ENCODE results near the gene PTCD2. TPM values are rescaled to one million over a fixed set of nuclear protein-coding genes. Genes with fewer than 3 reads are reported as not detected.

The PTCD2 gene
- total RNA-seq, 1 donor from 2014 or later: 3.4 TPM

DNA sequence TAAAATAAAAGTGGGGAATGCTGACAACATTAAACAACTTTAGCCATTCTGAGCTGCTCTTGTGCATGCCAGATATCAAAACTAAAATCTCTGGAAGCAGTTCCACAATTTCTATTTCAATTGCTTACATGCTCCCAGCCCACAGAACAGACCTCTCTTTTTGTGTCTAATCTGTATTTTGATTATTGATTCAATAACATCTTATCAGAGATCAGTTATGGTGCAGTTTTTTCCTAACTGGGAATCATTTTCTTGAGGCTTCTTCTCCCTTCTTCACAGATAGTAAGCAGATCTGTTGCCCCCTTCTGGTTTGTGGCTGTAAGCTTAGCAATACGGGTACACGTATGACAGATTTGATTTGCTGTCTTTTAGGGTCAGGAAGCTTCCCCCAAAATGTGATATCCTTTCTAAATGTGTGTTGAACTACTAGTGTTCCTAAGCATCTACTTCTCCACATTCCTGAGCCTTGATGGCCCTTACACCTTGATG is 39.5 kb upstream of the PTCD2 start:
- Histone ChIP-seq H3K27me3 (ENCODE audit: control insufficient read depth, insufficient read depth, low read length) (no peaks in the 10 kb centered on the region), H3K4me3 (ENCODE audit: low read depth, low read length) (no peak overlapping the region), H3K36me3 (ENCODE audit: control insufficient read depth, insufficient read depth, low read length) (peaks cover 4% of the 10 kb centered on the region)
- TF ChIP-seq, protein P1, sequence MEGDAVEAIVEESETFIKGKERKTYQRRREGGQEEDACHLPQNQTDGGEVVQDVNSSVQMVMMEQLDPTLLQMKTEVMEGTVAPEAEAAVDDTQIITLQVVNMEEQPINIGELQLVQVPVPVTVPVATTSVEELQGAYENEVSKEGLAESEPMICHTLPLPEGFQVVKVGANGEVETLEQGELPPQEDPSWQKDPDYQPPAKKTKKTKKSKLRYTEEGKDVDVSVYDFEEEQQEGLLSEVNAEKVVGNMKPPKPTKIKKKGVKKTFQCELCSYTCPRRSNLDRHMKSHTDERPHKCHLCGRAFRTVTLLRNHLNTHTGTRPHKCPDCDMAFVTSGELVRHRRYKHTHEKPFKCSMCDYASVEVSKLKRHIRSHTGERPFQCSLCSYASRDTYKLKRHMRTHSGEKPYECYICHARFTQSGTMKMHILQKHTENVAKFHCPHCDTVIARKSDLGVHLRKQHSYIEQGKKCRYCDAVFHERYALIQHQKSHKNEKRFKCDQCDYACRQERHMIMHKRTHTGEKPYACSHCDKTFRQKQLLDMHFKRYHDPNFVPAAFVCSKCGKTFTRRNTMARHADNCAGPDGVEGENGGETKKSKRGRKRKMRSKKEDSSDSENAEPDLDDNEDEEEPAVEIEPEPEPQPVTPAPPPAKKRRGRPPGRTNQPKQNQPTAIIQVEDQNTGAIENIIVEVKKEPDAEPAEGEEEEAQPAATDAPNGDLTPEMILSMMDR (IDR thresholded peaks at IDR 0.05; ENCODE audit: insufficient read depth, low read length, severe bottlenecking): peak; percentile 41
- DNase-seq (ENCODE audit: low read depth) (peak; percentile 33), FAIRE-seq (no peak)

- no peak for FAIRE-seq
- Histone ChIP-seq H3K36me3 (ENCODE audit: control insufficient read depth, insufficient read depth, low read length) (peaks cover 4% of the 10 kb centered on the region), H3K4me3 (ENCODE audit: low read depth, low read length) (no peak overlapping the region), H3K27me3 (ENCODE audit: control insufficient read depth, insufficient read depth, low read length) (no peaks in the 10 kb centered on the region)
- DNase-seq (ENCODE audit: low read depth): no peak
- TF ChIP-seq, protein P1 (IDR thresholded peaks at IDR 0.05; ENCODE audit: insufficient read depth, low read length, severe bottlenecking): no peak
Measured at GRCh38 chr5:72281430-72281763, 38.8 kb upstream of the PTCD2 start.

DNA sequence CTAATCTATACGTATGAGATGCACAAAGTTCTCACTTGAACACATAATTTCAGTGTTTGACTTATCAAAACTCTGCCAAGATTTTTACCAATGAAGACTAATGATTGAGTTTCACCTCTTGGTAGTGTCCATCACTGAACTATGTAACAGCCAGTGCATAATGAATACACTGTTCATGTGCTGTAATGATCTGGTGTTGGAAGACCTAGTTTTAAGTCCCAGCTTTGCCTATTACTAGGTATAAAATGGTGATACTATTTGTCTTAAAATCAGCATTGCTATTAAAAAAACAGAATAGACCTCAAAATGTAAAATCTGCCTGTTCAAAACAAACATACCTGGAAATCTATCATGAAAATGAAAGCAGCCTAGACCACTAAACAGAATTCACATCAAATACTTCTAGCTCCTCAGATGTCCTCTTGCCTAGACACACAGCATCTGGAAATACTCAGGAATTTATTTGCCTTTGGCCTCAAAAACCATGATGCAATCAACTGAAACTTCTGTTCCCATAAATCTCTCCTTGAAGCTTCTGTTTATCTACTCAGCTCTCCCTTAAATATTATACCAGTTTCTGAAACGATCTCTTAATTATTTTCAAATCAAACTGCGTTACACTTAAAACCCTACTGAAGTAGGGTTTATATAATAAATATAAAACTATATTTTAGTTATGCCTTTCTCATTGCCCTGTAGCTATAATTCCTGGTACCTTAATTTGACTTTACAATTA is 38.2 kb upstream of the PTCD2 start:
- FAIRE-seq: no peak
- TF ChIP-seq, protein P1 (IDR thresholded peaks at IDR 0.05; ENCODE audit: insufficient read depth, low read length, severe bottlenecking): no peak
- peak; percentile 21 for DNase-seq (ENCODE audit: low read depth)
- no peaks in the 10 kb centered on the region for H3K27me3 ChIP-seq (ENCODE audit: control insufficient read depth, insufficient read depth, low read length)
- H3K4me3 ChIP-seq (ENCODE audit: low read depth, low read length): no peak overlapping the region
- H3K36me3 ChIP-seq (ENCODE audit: control insufficient read depth, insufficient read depth, low read length): peaks cover 4% of the 10 kb centered on the region

DNA sequence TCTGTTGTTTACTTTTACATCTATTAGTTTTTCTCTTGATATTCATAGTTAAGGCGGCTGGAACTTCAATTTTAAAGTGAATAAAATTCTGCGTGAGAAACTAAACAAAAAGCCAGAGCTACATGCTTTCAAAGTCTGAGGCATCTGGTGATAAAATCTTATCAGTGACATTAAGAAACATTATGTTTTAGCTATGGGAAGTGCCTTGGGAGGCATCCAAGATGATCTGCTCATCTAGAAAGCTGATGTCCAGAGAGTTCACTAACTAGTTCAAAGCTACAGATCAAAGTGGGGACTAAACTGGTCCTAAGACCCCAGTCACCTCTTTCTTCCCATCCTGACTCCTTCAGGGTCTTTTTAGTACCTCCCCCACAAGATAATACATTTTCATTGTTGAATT is 37.3 kb upstream of the PTCD2 start:
- no peak for FAIRE-seq

GRCh38 chr5:72283358-72283757 is 36.8 kb upstream of the PTCD2 start:
- no peak for DNase-seq (ENCODE audit: low read depth)
- H3K27me3 ChIP-seq (ENCODE audit: control insufficient read depth, insufficient read depth, low read length): no peaks in the 10 kb centered on the region
- peaks cover 4% of the 10 kb centered on the region for H3K36me3 ChIP-seq (ENCODE audit: control insufficient read depth, insufficient read depth, low read length)
- peak; percentile 83 for FAIRE-seq
- TF ChIP-seq, protein P1 (IDR thresholded peaks at IDR 0.05; ENCODE audit: insufficient read depth, low read length, severe bottlenecking): no peak
- H3K4me3 ChIP-seq (ENCODE audit: low read depth, low read length): no peak overlapping the region

More for the DNA sequence above, 37.3 kb upstream of the PTCD2 start:
- DNase-seq (ENCODE audit: low read depth): no peak
- no peak overlapping the region for H3K4me3 ChIP-seq (ENCODE audit: low read depth, low read length)
- peaks cover 4% of the 10 kb centered on the region for H3K36me3 ChIP-seq (ENCODE audit: control insufficient read depth, insufficient read depth, low read length)
- TF ChIP-seq, protein P1 (IDR thresholded peaks at IDR 0.05; ENCODE audit: insufficient read depth, low read length, severe bottlenecking): no peak
- H3K27me3 ChIP-seq (ENCODE audit: control insufficient read depth, insufficient read depth, low read length): no peaks in the 10 kb centered on the region
